HepG2 (cell line): ENCODE results near the gene DNAJC5. TPM values are rescaled to one million over a fixed set of nuclear protein-coding genes. Genes with fewer than 3 reads are reported as not detected.
A peak's percentile ranks its signal among the peaks of the same experiment; 100 is the strongest.

Experiments used
- ARID4A ChIP-seq: sonication (generic); formaldehyde crosslinking; IDR thresholded peaks from 2 replicates; pipeline ENCODE4 v1.5.0; 2020; ENCODE audit warnings: mild to moderate bottlenecking, missing genetic modification reagents, borderline replicate concordance
- ARNT ChIP-seq: fragments of 450-650 bp; IDR thresholded peaks from 2 replicates; pipeline ENCODE4 v1.6.1; 2017
- CREM ChIP-seq, 2 experiments: sonication (generic) in 1 of 2; formaldehyde crosslinking in 1 of 2; IDR thresholded peaks; 2 replicates each; pipeline versions ENCODE4 v1.4.0 to v1.6.1; 2016 to 2020; ENCODE audit warnings: antibody characterized with exemption in 1 of 2, mild to moderate bottlenecking in 1 of 2, missing genetic modification reagents in 1 of 2
- FOXO1 ChIP-seq: sonication (generic); formaldehyde crosslinking; IDR thresholded peaks from 2 replicates; pipeline ENCODE4 v1.4.0; 2020; ENCODE audit warnings: missing genetic modification reagents
- GABPA ChIP-seq, 2 experiments: IDR thresholded peaks; 2 replicates each; pipeline ENCODE4 v1.6.1; 2011 to 2016; ENCODE audit warnings: low read depth in 2 of 2, low read length in 1 of 2, missing biosample characterization in 1 of 2, missing genetic modification characterization in 1 of 2
- GLMP ChIP-seq: sonication (generic); formaldehyde crosslinking; IDR thresholded peaks from 2 replicates; pipeline ENCODE4 v1.9.0; 2021; ENCODE audit warnings: missing genetic modification reagents, mild to moderate bottlenecking, borderline replicate concordance
- LCORL ChIP-seq, 2 experiments: fragments of 450-650 bp in 1 of 2; sonication (generic) in 1 of 2; formaldehyde crosslinking in 1 of 2; IDR thresholded peaks; 2 replicates each; pipeline versions ENCODE4 v1.5.0 to v1.6.1; 2017 to 2020; ENCODE audit warnings: antibody characterized with exemption in 1 of 2, missing genetic modification reagents in 1 of 2
- MED1 ChIP-seq: sonication (generic); formaldehyde crosslinking; IDR thresholded peaks from 2 replicates; pipeline ENCODE4 v1.4.0; 2020; ENCODE audit warnings: missing genetic modification reagents
- NCOA5 ChIP-seq: sonication (generic); formaldehyde crosslinking; IDR thresholded peaks from 2 replicates; pipeline ENCODE4 v1.4.0; 2020; ENCODE audit warnings: missing genetic modification reagents
- NCOR1 ChIP-seq: fragments of 200-600 bp; sonication (generic); IDR thresholded peaks from 2 replicates; pipeline ENCODE4 v1.7.0; 2017; ENCODE audit warnings: antibody characterized with exemption, low read length, borderline replicate concordance
- RXRB ChIP-seq: IDR thresholded peaks from 2 replicates; pipeline ENCODE4 v1.6.1; 2016; ENCODE audit warnings: borderline replicate concordance, missing genetic modification reagents, missing compliant biosample characterization
- SMAD3 ChIP-seq: sonication (generic); formaldehyde crosslinking; IDR thresholded peaks from 2 replicates; pipeline ENCODE4 v1.4.0; 2020; ENCODE audit warnings: missing genetic modification reagents
- TBX2 ChIP-seq: sonication (generic); formaldehyde crosslinking; IDR thresholded peaks from 2 replicates; pipeline ENCODE4 v1.5.0; 2020; ENCODE audit warnings: missing genetic modification reagents, mild to moderate bottlenecking, borderline replicate concordance
- TSC22D2 ChIP-seq: sonication (generic); formaldehyde crosslinking; IDR thresholded peaks from 2 replicates; pipeline ENCODE4 v1.5.1; 2020; ENCODE audit warnings: missing genetic modification reagents, mild to moderate bottlenecking, borderline replicate concordance
- ZBTB38 ChIP-seq: sonication (generic); formaldehyde crosslinking; IDR thresholded peaks from 2 replicates; pipeline ENCODE4 v1.5.1; 2020; ENCODE audit warnings: mild to moderate bottlenecking, missing genetic modification reagents
- ZFP41 ChIP-seq: sonication (generic); formaldehyde crosslinking; IDR thresholded peaks from 2 replicates; pipeline ENCODE4 v1.4.0; 2020; ENCODE audit warnings: mild to moderate bottlenecking, missing genetic modification reagents, borderline replicate concordance
- ZNF557 ChIP-seq: sonication (generic); formaldehyde crosslinking; IDR thresholded peaks from 2 replicates; pipeline ENCODE4 v1.4.0; 2020; ENCODE audit warnings: missing genetic modification reagents
- ZNF609 ChIP-seq: sonication (generic); formaldehyde crosslinking; IDR thresholded peaks from 2 replicates; pipeline ENCODE4 v1.4.0; 2020; ENCODE audit warnings: mild to moderate bottlenecking, missing genetic modification reagents, borderline replicate concordance
- polyA plus RNA-seq, 8 experiments: library from polyadenylated mRNA; depleted of rRNA in 3 of 8; stranded (reverse) in 7 of 8; unstranded in 1 of 8; fragments of >200 nt; fragmentation: Illumina TruSeq in 4 of 8; extraction: Trizol in 4 of 8; gene quantifications; 2 replicates each; pipeline versions ENCODE4 v1.2.1 to v1.2.3, GENCODE V29; 2011 to 2016; ENCODE audit warnings: low read depth in 4 of 8, missing spikeins in 1 of 8, mixed read lengths in 1 of 8; ENCODE audit not compliant: insufficient read depth in 1 of 8
- total RNA-seq, 5 experiments: library from RNA; depleted of rRNA; stranded (reverse); fragments of >200 nt; fragmentation: Illumina TruSeq; extraction: Trizol; gene quantifications; 2 replicates each; pipeline ENCODE4 v1.2.3, GENCODE V29; 2016; ENCODE audit warnings: low read depth in 1 of 5

DNAJC5 gene
- total and polyA plus RNA-seq, 2 of the 13 experiments (the other 11 are each of a cell fraction or from before 2014, with no cell fraction given): 42.8 to 64.5 TPM

GRCh38 chr20:63969838-63970713 is 75.2 kb downstream of the DNAJC5 start, which contains the start of gene ZNF512B (continued):
- TF ChIP-seq NCOA5 (CRISPR knock-in tag) (no peak), MED1 (CRISPR knock-in tag) (peak; percentile 45), NCOR1 (no peak), CREM (IDR thresholded peaks at IDR 0.05) (no peak), CREM (CRISPR knock-in tag; IDR thresholded peaks at IDR 0.05) (no peak), TSC22D2 (CRISPR knock-in tag) (no peak), SMAD3 (peak; percentile 44; the same call in 1 of the 2 replicates), FOXO1 (CRISPR knock-in tag) (0 out of 2 replicates have a peak, but pooled peaks have one; percentile 30), ZFP41 (no peak), ZBTB38 (CRISPR knock-in tag) (peak; percentile 58), TBX2 (CRISPR knock-in tag) (peak; percentile 72; the same call in 1 of the 2 replicates), LCORL (IDR thresholded peaks at IDR 0.05) (no peak), LCORL (CRISPR knock-in tag; IDR thresholded peaks at IDR 0.05) (peak; percentile 85; the same call in 1 of the 2 replicates), RXRB (CRISPR knock-in tag) (peak; percentile 40; the same call in 1 of the 2 replicates), ARID4A (peak; percentile 76), ARNT (no peak), GLMP (CRISPR knock-in tag) (no peak), GABPA (IDR thresholded peaks at IDR 0.05; ENCODE audit: low read depth, low read length) (no peak), GABPA (CRISPR knock-in tag; IDR thresholded peaks at IDR 0.05; ENCODE audit: low read depth) (no peak), ZNF557 (CRISPR knock-in tag) (no peak), ZNF609 (peak; percentile 53; the same call in 1 of the 2 replicates)
